ENCODE results near the gene FEM1B.

DNA sequence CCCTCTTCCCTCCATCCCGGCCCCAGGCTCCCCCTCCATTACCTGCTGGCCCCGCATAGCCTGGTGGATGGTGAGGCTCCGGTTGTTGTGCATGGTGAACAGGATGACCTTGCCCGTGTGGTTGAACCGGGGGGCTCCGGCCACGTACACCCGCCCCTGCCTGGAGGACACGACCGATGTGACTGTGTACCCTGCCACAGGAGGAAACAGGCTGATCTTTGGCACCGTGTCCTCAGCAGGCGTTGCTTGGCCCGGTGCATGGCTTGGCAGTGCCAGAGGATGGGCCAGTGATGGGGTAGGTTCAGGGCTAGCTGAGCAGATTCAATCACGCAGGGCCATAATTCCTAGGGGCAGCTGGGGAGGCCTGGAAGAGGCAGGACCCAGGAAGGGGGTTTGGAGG lies 58.1 kb downstream of the FEM1B start:
- TF ChIP-seq, protein P1, sequence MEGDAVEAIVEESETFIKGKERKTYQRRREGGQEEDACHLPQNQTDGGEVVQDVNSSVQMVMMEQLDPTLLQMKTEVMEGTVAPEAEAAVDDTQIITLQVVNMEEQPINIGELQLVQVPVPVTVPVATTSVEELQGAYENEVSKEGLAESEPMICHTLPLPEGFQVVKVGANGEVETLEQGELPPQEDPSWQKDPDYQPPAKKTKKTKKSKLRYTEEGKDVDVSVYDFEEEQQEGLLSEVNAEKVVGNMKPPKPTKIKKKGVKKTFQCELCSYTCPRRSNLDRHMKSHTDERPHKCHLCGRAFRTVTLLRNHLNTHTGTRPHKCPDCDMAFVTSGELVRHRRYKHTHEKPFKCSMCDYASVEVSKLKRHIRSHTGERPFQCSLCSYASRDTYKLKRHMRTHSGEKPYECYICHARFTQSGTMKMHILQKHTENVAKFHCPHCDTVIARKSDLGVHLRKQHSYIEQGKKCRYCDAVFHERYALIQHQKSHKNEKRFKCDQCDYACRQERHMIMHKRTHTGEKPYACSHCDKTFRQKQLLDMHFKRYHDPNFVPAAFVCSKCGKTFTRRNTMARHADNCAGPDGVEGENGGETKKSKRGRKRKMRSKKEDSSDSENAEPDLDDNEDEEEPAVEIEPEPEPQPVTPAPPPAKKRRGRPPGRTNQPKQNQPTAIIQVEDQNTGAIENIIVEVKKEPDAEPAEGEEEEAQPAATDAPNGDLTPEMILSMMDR (IDR thresholded peaks at IDR 0.05), result no peak
- TF ChIP-seq EP300 (IDR thresholded peaks at IDR 0.05; ENCODE audit: low read depth), result no peak
- no peak for TF ChIP-seq POLR2A (IDR thresholded peaks at IDR 0.05)
- no peak for TF ChIP-seq POLR2AphosphoS5 (IDR thresholded peaks at IDR 0.05)
